ENCODE measurements around the gene SLX1A.
A peak's percentile ranks its signal among the peaks of the same experiment; 100 is the strongest.
"Not testable (repeated sequence)": the region's sequence is repeated elsewhere in the genome, so short reads cannot be mapped to it uniquely, and the experiment has no call there.

Gene SLX1A

DNA sequence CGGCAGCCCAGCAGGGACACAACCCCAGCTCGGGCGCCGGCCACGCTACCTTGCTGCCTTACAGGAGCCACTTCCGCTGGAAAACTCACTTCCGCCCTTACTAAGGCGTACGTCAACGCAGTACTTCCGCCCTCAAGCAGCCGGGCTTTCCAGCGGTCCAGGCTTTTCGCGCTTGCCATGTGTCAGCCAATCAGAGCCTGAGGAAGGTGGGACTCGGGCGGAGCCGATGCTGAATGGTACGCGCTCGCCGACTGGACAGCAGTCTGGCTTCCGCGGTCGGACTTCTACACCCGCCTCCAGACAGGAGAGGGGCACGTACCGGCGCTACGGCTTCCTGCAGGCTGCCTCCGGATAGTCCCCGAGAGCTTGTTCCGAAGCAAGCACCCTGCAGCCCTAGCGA, at the start of gene SLX1A, which contains the start of gene BOLA2B:
SLX1A (plus strand) TSS at position 261 of the 400 bp plus-strand sequence. CDS start 210 bp downstream, outside the sequence.
BOLA2B (minus strand) TSS at position 52 of the 400 bp plus-strand sequence. CDS start 71 bp downstream, outside the sequence.
- DNase-seq = not testable (repeated sequence)

DNA sequence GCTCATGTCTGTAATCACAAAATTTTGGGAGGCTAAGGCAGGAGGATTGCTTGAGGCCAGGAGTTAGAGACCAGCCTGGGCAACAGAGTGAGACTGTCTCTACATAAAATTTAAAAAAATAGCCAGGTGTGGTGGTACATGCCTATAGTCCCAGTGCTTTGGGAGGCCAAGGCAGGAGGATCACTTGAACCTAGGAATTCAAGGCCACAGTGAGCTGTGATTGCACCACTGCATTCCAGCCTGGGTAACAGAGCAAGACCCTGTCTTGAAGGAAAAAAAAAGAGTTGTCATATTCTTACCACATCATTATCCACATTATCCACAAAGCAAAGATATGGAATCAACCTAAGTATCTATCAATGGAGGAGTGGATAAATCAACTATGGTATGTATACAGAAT, 49.7 kb upstream of the SLX1A start:
- no peak for DNase-seq

DNA sequence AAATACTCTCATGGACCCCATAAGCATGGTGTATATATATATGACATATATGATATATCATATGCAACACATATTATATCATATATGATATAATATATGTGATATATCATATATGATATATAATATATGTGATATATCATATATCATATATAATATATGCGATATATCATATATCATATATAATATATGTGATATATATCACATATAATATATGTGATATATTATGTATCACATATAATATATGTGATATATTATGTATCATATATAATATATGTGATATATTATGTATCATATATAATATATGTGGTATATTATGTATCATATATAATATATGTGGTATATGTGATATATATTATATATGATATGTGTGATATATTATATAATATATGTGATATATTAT, 48.8 kb upstream of the SLX1A start:
- no peak for DNase-seq

DNA sequence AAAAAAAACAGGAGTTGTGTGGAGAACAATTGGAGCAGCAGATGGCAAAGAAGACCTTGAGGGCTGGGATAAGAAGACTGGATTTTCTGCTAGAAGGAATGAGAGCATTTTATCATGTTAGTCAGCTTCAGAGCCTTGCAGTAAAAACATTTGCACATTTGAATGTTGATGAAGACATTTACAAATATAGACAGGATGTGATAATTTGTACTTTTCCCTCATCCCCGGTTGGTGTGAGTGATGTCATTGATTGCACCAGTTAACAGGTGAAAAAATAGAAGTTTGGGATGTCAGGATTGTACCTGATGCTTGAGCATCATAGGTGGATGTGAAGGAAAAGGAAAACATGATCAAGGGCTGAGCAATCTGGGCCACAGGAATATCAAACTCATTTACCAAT, 48.0 kb upstream of the SLX1A start:
- no peak for DNase-seq

DNA sequence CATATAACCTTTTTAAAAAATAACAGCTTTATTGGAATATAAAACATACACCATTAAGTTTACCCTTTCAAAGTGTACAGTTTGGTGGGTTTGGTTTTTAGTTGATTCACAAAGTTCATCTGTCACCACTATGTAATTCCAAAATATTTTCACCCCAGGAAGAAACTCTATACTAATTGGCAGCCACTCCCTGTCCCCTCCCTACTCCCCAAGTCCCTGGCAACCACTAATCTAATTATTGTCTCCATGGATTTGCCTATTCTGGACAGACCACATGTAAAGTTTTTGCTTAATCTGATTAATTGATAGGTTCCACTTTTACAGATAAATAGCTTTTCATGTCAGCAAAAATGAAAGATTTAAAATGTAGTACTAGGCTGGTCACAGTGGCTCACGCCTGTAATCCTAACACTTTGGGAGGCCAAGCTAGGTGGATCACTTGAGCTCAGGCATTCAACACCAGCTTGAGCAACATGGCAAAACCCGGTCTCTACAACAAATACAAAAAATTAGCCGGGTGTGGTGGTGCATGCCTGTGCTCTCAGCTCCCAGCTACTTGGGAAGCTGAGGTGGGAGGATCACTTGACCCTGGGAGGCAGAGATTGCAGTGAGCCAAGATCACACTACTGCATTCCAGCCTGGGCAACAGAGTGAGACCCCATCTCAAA, 45.7 kb upstream of the SLX1A start:
- DNase-seq = no peak

DNA sequence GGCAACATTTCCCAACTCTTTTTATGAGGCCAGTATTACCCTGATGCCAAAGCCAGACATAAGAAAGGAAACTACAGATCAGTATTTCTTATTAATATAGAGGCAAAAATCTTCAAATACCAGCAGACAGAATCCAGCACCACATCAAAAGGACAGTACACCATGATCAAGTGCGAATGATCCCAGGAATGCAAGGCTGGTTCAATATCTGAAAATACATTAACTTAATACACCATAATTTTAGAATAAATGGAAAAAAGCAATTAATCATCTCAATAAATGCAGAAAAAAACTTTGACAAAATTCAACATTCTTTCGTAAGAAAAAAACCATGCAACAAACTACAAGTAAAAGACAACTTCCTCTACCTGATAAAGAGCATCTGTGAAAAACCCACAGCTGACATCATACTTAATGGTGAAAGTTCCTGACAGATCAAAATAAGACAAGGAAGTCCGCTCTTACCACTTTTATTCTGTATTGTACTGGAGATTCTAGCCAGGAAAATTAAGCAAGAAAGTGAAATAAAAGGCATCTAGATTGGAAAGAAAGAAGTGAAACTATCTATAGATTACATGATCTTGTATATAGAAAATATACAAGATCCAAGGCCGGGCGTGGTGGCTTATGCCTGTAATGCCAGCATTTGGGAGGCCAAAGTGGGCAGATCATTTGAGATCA, 44.3 kb upstream of the SLX1A start:
- no peak for DNase-seq

DNA sequence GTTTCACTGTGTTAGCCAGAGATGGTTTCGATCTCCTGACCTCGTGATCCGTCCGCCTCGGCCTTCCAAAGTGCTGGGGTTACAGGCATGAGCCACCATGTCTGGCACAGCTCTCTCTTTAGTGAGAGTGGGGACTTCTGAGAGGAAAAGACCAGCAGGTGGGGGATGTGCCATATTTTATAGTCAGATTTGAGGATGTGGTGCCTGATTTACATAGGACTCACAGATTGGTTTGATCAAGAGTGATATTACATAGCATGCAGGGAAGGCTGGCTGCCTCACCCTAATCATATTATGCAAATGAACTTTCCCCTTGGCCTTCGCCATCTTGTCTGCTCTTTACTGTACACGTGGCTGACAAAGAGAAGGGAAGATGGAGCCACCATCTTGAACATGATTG, 42.6 kb upstream of the SLX1A start:
- no peak for DNase-seq

DNA sequence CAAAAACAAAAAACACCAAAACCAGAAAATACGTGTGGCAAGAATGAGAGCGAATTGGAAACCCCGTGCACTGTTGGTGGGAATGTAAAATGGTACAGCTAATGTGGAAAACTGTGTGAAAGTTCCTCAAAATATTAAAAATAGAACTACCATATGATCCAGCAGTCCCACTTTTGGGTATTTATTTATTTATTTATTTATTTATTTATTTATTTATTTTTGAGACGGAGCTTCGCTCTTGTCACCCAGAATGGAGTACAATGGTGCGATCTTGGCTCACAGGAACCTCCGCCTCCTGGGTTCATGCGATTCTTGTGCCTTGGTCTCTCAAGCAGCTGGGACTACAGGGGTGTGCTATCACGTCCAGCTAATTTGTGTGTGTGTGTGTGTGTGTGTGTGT, 41.2 kb upstream of the SLX1A start:
- no peak for DNase-seq

DNA sequence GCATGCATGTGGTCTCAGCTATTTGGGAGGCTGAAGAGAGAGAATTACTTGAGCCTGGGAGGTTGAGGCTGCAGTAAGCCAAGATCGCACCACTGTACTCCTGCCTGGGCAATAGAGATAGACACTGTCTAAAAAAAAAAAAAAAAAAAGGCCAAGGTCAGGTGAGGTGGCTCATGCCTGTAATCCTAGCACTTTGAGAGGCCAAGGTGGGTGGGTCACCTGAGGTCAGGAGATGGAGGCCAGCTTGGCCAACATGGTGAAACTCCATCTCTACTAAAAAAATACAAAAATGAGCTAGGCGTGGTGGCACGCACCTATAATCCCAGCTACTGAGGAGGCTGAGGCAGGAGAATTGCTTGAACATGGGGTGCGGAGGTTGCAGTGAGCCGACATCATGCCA, 38.5 kb upstream of the SLX1A start:
- no peak for DNase-seq

DNA sequence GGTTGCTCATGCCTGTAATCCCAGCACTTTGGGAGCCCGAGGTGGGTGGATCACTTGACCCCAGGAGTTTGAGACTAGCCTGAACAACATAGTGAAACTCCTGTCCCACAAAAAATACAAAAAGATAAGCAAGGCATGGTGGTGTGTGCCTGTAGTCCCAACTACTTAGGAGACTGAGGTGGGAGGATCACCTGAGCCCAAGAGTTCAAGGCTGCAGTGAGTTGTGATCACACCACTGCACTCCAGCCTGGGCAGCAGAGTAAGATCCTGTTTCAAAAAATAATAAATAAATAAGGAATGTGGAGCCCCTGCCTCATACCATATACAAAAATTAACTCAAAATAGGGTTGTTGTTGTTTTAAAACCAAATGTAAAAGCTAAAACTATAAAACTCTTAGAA, 36.5 kb upstream of the SLX1A start:
- no peak for DNase-seq

DNA sequence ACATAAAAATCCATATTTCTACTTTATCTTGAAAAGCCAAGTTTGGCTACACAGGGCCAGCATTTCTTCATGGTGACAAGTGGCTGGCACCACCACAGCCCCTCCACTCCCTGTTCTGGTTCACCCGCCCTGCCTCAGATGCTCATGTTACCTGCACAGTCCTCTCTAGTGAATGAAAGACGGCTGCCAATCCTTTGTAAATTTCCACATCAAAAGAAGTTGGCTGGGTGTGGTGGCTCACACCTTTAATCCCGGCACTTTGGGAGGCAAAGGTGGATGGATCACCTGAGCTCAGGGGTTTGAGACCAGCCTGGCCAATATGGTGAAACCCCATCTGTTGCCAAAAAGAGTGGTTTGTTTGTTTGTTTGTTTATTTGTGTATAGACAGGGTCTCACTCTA, 30.1 kb upstream of the SLX1A start:
- DNase-seq = no peak

DNA sequence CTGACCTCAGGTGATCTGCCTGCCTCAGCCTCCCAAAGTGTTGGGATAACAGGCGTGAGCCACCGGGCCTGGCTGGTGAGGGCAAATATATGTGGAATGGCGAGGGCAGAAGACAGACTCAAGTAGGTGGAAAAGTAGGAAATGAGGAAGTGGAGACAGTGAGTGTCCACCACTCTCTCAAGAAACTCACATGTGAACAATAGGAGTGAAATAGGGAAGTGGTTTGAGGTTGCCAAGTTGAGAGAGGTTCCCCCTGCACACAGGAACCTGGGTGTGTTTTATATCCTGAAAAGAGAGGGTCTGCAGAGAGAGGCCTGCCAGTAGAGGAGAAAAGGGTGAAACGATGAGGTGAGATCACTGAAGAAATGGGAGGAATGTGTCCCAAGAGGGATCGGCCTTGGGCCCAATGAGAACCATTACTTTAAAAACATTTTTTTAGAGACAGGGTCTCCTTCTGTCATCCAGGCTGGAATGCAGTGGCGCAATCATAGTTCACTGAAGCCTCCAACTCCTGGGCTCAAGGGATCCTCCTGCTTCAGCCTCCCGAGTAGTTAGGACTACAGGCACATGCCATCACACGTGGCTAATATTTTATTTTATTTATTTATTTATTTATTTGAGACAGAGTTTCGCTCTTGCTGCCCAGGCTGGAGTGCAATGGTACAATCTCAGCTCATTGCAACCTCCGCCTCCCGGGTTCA, 27.3 kb upstream of the SLX1A start:
- DNase-seq = no peak

DNA sequence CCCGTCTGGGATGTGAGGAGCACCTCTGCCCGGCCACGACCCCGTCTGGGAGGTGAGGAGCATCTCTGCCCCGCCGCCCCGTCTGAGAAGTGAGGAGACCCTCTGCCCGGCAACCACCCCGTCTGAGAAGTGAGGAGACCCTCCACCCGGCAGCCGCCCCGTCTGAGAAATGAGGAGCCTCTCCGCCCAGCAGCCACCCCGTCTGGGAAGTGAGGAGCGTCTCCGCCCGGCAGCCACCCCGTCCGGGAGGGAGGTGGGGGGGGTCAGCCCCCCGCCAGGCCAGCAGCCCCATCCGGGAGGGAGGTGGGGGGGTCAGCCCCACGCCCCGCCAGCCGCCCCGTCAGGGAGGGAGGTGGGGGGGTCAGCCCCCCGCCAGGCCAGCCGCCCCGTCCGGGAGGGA, 24.9 kb upstream of the SLX1A start:
- DNase-seq = not testable (repeated sequence)

DNA sequence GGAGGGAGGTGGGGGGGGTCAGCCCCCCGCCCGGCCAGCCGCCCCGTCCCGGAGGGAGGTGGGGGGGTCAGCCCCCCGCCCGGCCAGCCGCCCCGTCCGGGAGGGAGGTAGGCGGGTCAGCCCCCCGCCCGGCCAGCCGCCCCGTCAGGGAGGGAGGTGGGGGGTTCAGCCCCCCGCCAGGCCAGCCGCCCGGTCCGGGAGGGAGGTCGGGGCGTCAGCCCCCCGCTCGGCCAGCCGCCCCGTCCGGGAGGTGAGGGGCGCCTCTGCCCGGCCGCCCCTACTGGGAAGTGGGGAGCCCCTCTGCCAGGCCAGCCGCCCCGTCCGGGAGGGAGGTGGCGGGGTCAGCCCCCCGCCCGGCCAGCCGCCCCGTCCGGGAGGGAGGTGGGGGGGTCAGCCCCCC, 24.3 kb upstream of the SLX1A start:
- DNase-seq = not testable (repeated sequence)

DNA sequence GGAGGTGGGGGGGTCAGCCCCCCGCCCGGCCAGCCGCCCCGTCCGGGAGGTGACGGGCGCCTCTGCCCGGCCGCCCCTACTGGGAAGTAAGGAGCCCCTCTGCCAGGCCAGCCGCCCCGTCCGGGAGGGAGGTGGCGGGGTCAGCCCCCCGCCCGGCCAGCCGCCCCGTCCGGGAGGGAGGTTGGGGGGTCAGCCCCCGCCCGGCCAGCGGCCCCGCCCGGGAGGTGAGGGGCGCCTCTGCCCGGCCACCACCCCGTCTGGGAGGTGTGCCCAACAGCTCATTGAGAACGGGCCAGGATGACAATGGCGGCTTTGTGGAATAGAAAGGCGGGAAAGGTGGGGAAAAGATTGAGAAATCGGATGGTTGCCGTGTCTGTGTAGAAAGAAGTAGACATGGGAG, 23.5 kb upstream of the SLX1A start:
- DNase-seq = not testable (repeated sequence)

DNA sequence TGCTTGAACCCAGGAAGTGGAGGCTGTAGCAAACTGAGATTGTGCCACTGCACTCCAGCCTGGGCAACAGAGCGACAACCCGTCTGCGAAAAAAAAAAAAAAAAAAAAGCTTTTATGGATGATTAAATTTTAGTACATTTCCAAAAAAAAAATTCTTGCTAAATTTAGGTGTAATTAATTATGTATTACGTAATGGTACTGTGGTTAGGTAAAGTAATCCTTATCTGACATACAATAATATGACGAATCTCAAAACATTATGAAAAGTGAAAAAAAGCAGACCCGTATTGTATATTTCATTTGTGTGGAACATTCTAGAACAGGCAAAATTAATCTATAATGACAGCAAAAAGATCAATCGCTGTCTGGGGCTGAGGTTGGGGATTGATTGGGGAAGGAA, 20.6 kb upstream of the SLX1A start:
- DNase-seq = no peak

DNA sequence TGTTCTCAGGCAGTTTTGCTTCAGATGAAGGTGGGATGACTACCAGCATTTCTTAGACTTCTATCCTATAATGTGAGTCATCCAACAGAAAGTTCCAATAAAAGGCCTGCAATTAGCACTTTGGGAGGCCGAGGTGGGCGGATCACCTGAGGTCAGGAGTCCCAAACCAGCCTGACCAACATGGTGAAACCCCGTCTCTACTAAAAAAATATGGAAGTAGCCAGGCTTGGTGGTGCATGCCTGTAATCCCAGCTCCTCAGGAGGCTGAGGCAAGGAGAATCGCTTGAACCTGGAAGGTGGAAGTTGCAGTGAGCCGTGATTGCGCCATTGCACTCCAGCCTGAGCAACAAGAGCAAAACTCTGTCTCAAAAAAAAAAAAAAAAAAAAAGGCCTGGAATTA, 16.8 kb upstream of the SLX1A start:
- DNase-seq = not testable (repeated sequence)

DNA sequence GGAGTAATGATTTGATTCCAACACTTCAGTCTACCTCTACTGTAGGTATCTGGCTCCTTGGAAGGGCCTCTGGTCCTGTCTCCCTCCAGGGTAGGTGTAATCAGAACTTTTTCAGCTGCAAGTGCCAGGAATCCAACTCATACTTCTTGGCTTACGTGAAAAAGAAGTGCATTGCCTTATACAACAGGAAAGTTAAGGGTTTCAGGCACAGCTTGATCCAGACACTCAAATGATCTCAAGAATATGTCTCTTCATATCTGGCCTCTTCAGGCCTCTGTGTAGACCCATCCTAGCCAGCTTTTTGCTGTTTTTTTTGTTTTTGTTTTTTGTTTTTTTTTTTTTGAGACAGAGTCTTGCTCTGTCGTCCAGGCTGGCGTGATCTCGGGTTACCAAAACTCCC, 14.5 kb upstream of the SLX1A start:
- no peak for DNase-seq

DNA sequence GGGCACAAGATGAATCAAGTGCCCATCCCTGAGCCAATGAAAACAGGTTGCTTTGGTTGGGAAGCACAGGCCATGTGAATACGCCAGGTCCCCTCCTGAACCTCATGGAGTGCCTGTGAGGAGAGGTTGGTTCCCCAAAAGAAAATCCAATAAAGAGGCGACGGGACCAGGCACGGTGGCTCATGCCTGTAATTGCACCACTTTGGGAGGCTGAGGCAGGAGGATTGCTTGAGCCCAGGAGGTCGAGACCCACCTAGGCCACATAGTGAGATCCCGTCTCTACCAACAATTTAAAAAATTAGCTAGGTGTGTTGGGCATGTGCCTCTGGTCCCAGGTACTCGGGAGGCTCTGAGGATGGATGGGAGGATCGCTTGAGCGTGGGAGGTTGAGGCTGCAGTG, 13.7 kb upstream of the SLX1A start:
- no peak for DNase-seq

DNA sequence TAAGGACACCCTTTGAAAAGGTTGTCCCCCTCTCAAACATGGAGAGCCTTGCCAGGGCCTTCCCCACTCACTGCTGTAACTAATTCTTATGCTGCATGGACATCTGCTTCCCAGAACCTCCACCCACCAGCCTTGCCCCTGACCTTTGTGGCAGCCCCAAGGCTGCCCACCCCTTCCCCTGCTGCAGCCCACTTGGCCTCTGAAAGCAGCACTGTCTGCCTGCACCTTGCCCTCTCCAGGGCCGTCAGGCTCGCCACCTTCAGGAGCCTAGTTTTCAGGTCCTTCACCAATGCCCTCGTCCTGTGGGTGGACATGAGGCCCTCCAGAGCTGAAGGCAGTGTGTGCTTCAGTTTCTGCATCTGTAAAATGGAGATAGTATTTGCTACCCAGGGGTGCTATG, 12.9 kb upstream of the SLX1A start:
- DNase-seq = no peak

DNA sequence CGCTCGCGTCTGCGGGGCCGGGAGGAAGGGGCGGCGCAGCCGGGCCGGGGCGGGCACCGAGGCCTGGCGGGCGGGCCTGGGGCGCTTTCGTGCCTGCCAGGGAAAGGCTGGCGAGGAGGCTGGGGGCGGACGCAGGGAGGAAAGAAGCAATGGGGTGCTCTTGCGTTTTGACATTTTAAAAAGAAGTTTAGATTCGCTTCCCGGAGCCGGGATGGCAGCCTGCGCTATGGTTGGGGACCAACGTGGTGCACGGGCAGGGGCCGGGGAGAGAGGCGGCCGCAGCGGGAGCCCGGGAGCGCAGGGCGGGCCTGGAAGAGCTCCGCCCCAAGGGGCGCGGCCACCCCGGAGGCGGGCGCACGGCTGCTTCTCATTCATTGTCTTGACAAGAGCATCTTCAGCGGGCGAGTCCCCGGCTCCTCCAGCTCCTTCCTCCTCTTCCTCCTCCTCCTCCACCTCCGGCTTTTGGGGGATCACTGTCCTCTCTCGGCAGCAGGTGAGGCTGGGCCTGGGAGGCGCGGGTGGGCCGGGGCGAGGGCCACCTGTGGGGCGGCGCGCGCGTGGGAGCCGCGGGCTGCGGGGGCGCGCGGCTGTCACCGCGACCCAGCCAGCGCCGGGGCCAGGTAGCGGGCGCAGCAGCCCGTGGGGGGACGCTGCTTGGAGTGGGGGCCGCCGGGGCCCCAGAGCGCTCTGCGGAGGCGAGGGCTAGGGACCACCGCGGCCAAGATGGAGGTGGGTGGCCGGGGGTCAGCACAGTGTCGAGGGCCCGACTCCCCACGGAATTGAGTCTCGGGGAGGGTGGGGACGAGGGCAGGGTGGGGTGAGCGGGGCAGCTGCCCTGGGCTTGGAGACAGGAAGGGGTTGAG, 10.2 kb upstream of the SLX1A start, which contains the start of gene CORO1A:
CORO1A (plus strand) TSS at position 370 of the 863 bp plus-strand sequence. CDS start 1,608 bp downstream, outside the sequence.
- DNase-seq = peak; percentile 91

DNA sequence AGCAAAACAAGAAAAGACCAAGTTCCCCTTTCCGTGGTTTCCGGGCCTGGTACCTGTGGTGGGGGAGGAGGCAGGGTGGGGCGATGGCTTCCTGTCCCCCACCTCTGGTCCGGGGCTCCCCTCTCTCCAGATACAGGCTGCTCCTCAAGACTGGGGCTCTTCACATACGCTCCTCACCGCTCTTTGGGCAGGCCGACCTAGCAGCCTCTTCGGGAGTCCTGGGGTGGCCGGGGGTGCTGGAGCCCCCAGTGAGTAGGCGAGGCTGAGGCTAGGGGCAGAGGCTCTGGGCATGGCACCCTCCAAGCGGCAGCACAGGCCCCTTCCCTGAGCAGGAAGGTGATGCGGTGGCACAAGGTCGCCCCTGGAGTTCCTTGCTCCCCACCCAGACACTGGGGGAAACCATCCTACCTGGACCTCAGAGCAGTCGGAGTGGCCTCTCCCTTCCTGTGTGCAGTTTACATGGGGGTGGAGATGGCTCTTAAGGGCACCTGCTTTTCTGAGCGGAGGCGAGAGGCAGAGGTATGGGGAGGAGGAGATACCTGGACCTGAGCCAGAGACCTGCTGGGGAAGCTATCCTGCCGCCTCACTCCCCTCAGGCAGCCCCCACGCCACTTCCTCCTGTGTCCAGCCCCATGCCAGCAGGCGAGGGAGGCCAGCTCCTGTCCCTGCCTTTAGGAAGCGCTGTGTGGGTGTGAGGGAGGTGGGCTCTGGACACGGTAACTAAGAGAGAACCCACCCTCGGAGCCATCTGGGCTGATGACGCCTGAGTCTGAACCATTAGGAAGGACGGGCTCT, 9.4 kb upstream of the SLX1A start:
- DNase-seq = peak; percentile 78

All from stimulated activated CD8-positive, alpha-beta memory T cell treated with anti-CD3 and anti-CD28 coated beads, Interleukin-4, amount 100 ng/mL, for 48 hours (primary cell).